Thoracic aorta (tissue), 2 donors: ENCODE data around the gene FBXO42. TPM values are rescaled to one million over a fixed set of nuclear protein-coding genes. Genes with fewer than 3 reads are reported as not detected.

ENCODE experiments used
- ATAC-seq: fragments of 150-250 bp; one replicate; pipeline ENCODE4 v1.8.0; 2017; ENCODE audit warnings: low read depth; ENCODE audit not compliant: insufficient number of reproducible peaks, low FRiP score
- DNase-seq: peaks from one replicate; pipeline ENCODE4 v3.0.0-alpha.2; 2020; ENCODE audit warnings: low spot score
- H3K27ac ChIP-seq, 2 donors: fragments of 200-600 bp; sonication (generic); 1 replicate in 1 of 2; 2 replicates in 1 of 2; pipeline ENCODE4 v1.5.1; 2016; ENCODE audit warnings: mild to moderate bottlenecking in 2 of 2, moderate library complexity in 2 of 2
- H3K27me3 ChIP-seq: fragments of 200-600 bp; sonication (generic); replicated peaks from 2 replicates; pipeline ENCODE4 v1.6.0; 2016; ENCODE audit warnings: mild to moderate bottlenecking; ENCODE audit not compliant: insufficient read depth
- H3K36me3 ChIP-seq: fragments of 200-600 bp; sonication (generic); one replicate; pipeline ENCODE4 v1.5.1; 2016
- H3K4me1 ChIP-seq, 2 donors: fragments of 200-600 bp; sonication (generic); 1 replicate in 1 of 2; 2 replicates in 1 of 2; pipeline versions ENCODE4 v1.5.1 to v1.6.0; 2016; ENCODE audit warnings: low read depth in 2 of 2, mild to moderate bottlenecking in 1 of 2; ENCODE audit not compliant: control insufficient read depth in 1 of 2
- H3K4me3 ChIP-seq: fragments of 200-600 bp; sonication (generic); 2 replicates; pipeline ENCODE4 v1.5.1; 2016; ENCODE audit warnings: mild to moderate bottlenecking
- H3K9me3 ChIP-seq: fragments of 200-600 bp; sonication (generic); 2 replicates; pipeline ENCODE4 v1.5.1; 2016
- CTCF ChIP-seq: fragments of 200-600 bp; sonication (generic); IDR thresholded peaks from one replicate; pipeline ENCODE4 v1.5.1; 2019; ENCODE audit warnings: antibody characterized with exemption
- total RNA-seq, 2 donors: library from RNA; depleted of rRNA; stranded (reverse); fragments of >200 nt; gene quantifications; one replicate each; pipeline versions ENCODE4 v1.1.0 to v1.2.3, GENCODE V29; 2016

The FBXO42 gene
- total RNA-seq, 2 donors from 2014 or later = 71.2 to 72.2 TPM

DNA sequence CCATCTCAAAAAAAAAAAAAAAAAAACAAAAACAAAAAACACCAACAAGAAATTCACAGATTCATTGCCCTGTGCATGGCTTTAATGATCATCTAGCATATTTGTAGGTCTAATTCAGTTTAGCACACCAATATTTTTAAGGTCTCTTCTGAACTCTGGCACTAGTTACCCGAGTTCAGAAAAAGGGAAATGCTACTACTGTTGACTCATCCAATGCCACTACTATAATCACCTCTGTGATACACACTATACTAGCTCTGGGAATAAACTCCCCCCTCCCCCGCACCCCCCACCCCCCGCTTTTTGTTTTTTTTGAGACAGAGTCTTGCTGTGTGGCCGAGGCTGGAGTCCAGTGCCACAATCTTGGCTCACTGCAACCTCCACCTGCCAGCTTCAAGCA lies 55.6 kb downstream of the FBXO42 start:
- DNase-seq (no peak), ATAC-seq (no peak)
- Histone ChIP-seq H3K4me3 (no peak overlapping the region), H3K4me1 (peaks cover 57 to 90% of the 10 kb centered on the region in 2 donors), H3K36me3 (peaks cover 3% of the 10 kb centered on the region), H3K27ac (peak overlapping the region in 1 of 2 donors; percentile 89), H3K9me3 (no peaks in the 10 kb centered on the region), H3K27me3 (no peaks in the 10 kb centered on the region)
- no peak for TF ChIP-seq CTCF

DNA sequence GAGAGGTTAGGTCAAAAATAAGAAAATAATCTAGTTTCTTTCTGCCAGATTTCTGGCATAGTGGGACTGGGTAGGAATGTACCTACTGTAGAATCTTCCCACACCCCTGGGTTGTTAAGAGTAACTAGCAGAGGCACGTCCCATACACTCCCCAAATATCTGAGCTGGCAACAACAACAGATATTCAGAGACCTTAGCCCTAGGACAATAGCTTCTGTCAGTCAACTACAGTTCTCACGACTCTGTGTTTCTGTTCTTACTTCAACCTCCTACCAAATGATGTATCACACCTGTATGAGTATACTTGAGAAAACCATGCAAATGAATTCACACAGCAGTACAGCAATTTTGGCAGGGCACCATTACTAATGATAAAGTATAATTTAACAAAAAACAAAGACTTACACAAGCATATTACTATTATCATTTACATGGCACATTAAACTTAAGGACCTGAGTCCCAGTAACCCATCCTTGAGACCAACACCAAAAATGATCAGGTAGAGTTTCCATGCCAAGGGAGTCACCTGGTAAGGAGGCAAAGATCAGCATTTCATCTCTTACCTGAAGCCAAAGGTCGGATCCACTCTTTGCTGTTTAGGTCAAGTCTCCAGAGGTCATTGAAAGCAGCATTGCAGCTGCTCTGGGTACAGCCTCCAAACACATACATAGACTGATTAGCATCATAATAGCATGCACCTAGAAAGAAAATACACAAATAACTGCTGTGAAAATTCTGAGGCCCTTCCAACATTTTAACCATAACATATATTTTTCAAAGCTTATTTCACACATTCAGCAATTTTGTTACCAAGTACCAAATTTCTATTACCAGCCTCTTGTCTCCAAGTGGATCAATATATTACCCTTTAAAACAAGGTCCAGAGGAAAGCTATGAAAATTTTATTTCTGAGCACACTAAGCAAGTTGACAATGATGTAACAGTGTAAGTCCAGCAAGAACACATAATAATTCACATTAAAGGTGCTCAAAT lies 57.8 kb downstream of the FBXO42 start:
- H3K4me3 ChIP-seq = no peak overlapping the region
- H3K27me3 ChIP-seq = no peaks in the 10 kb centered on the region
- H3K27ac ChIP-seq = peak overlapping the region; percentile 89
- H3K4me1 ChIP-seq = peaks cover 64 to 90% of the 10 kb centered on the region in 2 donors
- TF ChIP-seq CTCF = no peak
- H3K36me3 ChIP-seq = peaks cover 14% of the 10 kb centered on the region
- ATAC-seq (no peak), DNase-seq (no peak)
- no peaks in the 10 kb centered on the region for H3K9me3 ChIP-seq

DNA sequence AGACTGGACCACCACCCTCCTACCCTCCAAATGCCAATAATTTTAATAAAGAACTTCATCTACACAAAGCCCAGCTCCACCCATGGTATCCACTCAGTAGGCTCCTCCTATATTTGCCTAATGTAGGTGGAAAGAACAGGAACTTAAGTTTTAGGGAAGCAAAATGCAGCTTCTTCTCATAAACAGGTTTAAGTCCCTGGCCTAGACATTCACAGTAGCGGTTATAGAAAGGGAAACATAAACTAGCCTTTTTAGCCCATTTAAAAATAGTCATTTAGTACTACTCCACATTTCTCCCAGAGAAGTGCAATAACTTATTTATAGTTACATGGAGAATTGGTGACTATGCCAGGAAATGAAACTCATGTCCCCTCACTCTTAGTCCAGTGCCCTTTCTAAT lies 58.7 kb downstream of the FBXO42 start:
- ATAC-seq (peak; percentile 29), DNase-seq (no peak)
- no peak for TF ChIP-seq CTCF
- Histone ChIP-seq H3K4me1 (peaks cover 59 to 93% of the 10 kb centered on the region in 2 donors), H3K27me3 (no peaks in the 10 kb centered on the region), H3K4me3 (no peak overlapping the region), H3K36me3 (peaks cover 14% of the 10 kb centered on the region), H3K27ac (peak overlapping the region; percentile 89), H3K9me3 (no peaks in the 10 kb centered on the region)

GRCh38 chr1:16292739-16293138 lies 59.5 kb downstream of the FBXO42 start:
- no peak for ATAC-seq
- H3K4me3 ChIP-seq = no peak overlapping the region
- no peaks in the 10 kb centered on the region for H3K27me3 ChIP-seq
- peaks cover 53 to 89% of the 10 kb centered on the region in 2 donors for H3K4me1 ChIP-seq
- H3K27ac ChIP-seq = peak overlapping the region; percentile 89
- no peaks in the 10 kb centered on the region for H3K9me3 ChIP-seq
- TF ChIP-seq CTCF = no peak
- peaks cover 15% of the 10 kb centered on the region for H3K36me3 ChIP-seq
- no peak for DNase-seq

- Histone ChIP-seq H3K4me1 (peaks cover 45 to 83% of the 10 kb centered on the region in 2 donors), H3K4me3 (no peak overlapping the region), H3K9me3 (no peaks in the 10 kb centered on the region), H3K27ac (peak overlapping the region; percentile 89), H3K27me3 (no peaks in the 10 kb centered on the region), H3K36me3 (peaks cover 22% of the 10 kb centered on the region)
- ATAC-seq (no peak), DNase-seq (no peak)
- TF ChIP-seq CTCF = no peak
These were observed 62.3 kb downstream of the FBXO42 start for GRCh38 chr1:16289959-16290358.
